CD4-positive, alpha-beta T cell treated with Interleukin-21 for 1 hour (primary cell): ENCODE results near the gene RPS26.
A peak's percentile ranks its signal among the peaks of the same experiment; 100 is the strongest.

ENCODE experiments used
- DNase-seq: peaks from one replicate; pipeline ENCODE4 v3.0.0-alpha.2; 2020

The RPS26 gene

DNA sequence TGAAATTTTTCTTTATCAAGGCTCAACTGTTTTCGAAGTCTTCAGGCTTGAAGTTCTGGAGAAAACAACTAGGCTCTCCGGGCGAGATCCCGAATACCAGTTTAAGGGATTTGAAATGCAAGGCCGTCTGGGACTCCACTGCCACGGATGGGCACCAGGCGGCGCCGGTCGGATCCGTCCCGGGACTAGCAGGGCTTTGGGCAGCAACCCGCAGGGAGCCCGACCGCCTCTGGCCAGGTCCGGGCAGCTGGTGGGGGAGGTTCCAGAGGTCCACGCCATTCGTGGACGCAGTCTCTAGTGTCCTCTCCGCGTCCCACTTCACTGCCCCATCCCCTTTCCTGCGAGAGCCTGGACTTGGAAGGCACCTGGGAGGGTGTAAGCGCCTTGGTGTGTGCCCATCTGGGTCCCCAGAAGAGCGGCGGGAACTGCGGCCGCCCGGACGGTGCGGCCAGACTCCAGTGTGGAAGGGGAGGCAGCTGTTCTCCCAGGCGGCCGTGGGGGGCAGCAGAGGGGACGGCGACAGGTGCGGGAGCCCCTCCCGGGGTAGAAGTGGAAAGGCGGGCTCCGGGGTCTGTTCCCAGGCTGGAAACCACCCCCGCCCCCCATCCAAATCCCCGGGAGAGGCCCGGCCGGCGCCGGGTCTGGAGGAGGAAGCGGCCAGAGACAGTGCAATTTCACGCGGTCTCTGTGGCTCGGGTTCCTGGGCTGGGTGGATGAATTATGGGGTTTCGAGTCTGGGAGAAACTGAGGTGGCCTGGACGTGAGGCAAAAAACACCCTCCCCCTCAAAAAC lies 37.4 kb downstream of the RPS26 start:
- peak; percentile 55 for DNase-seq

GRCh38 chr12:56079723-56080555 lies 38.2 kb downstream of the RPS26 start, which contains the start of gene ERBB3:
ERBB3 (plus strand) TSS chr12:56080165; CDS start chr12:56080301, 136 bp downstream.
- DNase-seq, result peak; percentile 64

DNA sequence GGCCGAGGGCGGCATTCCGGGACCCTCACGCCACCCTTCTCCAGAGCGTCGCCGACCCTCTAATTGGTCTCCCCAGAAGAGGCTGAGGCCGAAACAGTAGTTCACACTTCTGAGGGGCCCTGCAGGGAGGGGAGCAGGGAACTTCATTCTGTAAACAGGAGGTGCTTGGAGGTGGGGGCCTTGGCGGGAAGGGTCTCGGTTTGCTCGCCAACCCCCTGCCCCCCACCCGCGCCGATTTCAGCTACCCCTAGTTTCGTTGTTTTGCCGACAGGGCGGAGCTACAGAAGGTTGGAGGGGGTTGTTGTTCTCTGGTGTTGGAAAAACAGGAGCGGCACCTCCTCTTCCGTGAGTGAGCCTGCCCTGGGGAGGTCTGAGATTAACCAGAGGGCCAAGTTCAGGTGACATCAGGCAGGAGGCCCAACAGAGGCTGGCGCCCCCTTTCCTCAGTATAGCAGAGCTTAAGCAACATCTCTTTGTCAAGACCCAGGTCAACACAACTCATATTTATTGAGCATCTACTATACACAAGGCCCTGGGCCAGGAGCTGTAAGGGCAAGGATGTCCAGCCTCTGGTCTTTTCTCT lies 38.9 kb downstream of the RPS26 start:
- no peak for DNase-seq

- DNase-seq, result no peak
Observed at GRCh38 chr12:56081393-56082347, 40.0 kb downstream of the RPS26 start.

GRCh38 chr12:56082382-56082781 lies 40.7 kb downstream of the RPS26 start:
- no peak for DNase-seq

DNA sequence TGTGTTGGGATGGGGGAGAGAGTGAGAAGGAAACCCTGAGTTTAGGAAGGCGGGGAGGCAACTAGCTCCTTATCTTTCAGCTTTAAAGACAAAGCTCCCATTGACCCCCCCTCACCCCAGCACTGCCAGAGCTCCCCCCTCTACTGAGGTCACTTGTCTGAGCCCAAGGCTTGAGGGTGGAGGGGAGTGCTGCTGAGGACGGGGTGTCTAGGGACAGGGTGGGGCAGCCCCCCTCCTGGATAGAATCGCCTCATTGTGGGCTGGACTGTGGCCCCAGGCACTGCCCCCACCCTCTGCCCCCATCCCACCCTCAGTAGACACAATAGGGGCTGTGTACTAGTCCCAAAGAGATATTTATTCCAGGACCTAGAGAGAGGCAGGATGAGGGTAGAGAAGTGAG lies 41.2 kb downstream of the RPS26 start:
- no peak for DNase-seq

DNA sequence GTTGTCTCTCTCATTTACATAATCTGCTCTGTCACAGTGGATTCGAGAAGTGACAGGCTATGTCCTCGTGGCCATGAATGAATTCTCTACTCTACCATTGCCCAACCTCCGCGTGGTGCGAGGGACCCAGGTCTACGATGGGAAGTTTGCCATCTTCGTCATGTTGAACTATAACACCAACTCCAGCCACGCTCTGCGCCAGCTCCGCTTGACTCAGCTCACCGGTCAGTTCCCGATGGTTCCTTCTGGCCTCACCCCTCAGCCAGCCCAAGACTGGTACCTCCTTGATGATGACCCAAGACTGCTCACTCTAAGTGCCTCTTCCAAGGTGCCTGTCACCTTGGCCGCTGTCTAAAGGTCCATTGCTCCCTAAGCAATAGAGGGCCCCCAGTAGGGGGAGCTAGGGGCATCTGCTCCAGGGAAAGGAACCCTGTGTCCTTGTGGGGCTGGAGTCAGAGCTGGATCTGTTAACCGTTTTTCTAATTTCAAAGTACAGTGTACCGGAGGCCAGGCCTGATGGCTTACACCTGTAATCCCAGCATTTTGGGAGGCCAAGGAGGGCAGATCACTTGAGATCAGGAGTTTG lies 43.3 kb downstream of the RPS26 start:
- peak; percentile 21 for DNase-seq

- DNase-seq, result no peak
Observed at GRCh38 chr12:56086096-56086495, 44.4 kb downstream of the RPS26 start.

DNA sequence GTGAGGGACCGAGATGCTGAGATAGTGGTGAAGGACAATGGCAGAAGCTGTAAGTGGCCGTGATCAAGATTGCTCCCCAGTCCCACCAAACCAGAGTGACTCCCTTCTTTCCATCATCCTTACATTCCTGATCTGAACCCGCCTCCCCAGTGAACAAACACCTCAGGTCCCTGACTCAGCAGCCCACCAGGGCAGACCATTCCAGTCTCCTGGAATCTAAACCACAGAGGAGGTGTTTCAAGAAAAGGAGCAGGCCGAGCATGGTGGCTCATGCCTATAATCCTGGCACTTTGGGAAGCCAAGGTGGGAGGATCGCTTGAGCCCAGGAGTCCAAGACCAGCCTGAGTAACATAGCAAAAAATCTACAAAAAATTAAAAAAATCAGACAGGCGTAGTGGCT lies 44.9 kb downstream of the RPS26 start:
- no peak for DNase-seq

DNA sequence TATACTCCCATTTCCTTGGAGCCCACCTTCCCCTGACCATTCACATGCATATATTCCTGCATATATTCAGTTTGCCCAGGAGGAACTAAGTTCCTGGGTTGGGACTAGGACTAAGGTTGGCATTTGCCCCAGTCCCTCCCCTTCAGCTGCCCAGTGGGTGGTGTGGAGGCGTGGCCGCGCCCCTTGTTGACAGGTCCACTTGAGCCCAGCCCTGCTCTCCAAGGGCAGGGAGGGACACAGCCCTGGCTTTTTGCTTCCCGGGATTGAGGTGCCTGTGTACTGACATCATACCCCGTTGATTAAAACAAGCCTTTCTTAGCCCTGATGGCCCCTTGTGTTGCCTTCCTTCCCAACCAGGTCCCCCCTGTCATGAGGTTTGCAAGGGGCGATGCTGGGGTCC lies 45.5 kb downstream of the RPS26 start:
- no peak for DNase-seq
